Fibroblast of lung (primary cell): ENCODE measurements around the gene LMO1. TPM values are rescaled to one million over a fixed set of nuclear protein-coding genes. Genes with fewer than 3 reads are reported as not detected.
A peak's percentile ranks its signal among the peaks of the same experiment; 100 is the strongest.

Experiments used
- DNase-seq, 2 donors: peaks; one replicate each; pipeline versions ENCODE4 v3.0.0 to v3.0.0-alpha.2; 2010; ENCODE audit warnings: low read depth in 2 of 2
- H2AFZ ChIP-seq: 2 replicates; pipeline ENCODE4 v1.5.1; 2012; ENCODE audit warnings: low read length, control low read depth, inconsistent platforms
- H3K27ac ChIP-seq: 2 replicates; pipeline ENCODE4 v1.5.1; 2011; ENCODE audit warnings: low read length, control low read depth; ENCODE audit not compliant: insufficient read depth
- H3K27me3 ChIP-seq: 2 replicates; pipeline ENCODE4 v1.5.1; 2011; ENCODE audit warnings: mild to moderate bottlenecking, low read length; ENCODE audit not compliant: control insufficient read depth, insufficient read depth
- H3K36me3 ChIP-seq: 2 replicates; pipeline ENCODE4 v1.5.1; 2011; ENCODE audit warnings: low read length; ENCODE audit not compliant: control insufficient read depth, insufficient read depth
- H3K4me1 ChIP-seq: 2 replicates; pipeline ENCODE4 v1.5.1; 2011; ENCODE audit warnings: low read length; ENCODE audit not compliant: control insufficient read depth, insufficient read depth; ENCODE audit errors: extremely low read depth
- H3K4me2 ChIP-seq: 2 replicates; pipeline ENCODE4 v1.5.1; 2011; ENCODE audit warnings: low read length, control low read depth; ENCODE audit not compliant: insufficient read depth; ENCODE audit errors: extremely low read depth
- H3K4me3 ChIP-seq, 4 experiments: fragments of 200-600 bp in 1 of 4; sonication (generic) in 1 of 4; replicated peaks in 1 of 4; 2 replicates each; pipeline ENCODE4 v1.5.1; 2011 to 2016; ENCODE audit warnings: low read length in 4 of 4, low read depth in 3 of 4, mild to moderate bottlenecking in 3 of 4, control low read depth in 2 of 4, inconsistent platforms in 1 of 4, mixed read lengths in 1 of 4; ENCODE audit not compliant: insufficient read depth in 1 of 4; ENCODE audit errors: control extremely low read depth in 1 of 4
- H3K79me2 ChIP-seq: 2 replicates; pipeline ENCODE4 v1.5.1; 2012; ENCODE audit warnings: mild to moderate bottlenecking, low read length, inconsistent platforms; ENCODE audit not compliant: control insufficient read depth, insufficient read depth
- H3K9ac ChIP-seq: 2 replicates; pipeline ENCODE4 v1.5.1; 2011; ENCODE audit warnings: mild to moderate bottlenecking, low read length, control low read depth; ENCODE audit not compliant: insufficient read depth
- H3K9me3 ChIP-seq: 2 replicates; pipeline ENCODE4 v1.5.1; 2012; ENCODE audit warnings: low read depth, low read length; ENCODE audit not compliant: control insufficient read depth, insufficient read depth
- H4K20me1 ChIP-seq: 2 replicates; pipeline ENCODE4 v1.5.1; 2011; ENCODE audit warnings: low read length; ENCODE audit not compliant: control insufficient read depth, insufficient read depth; ENCODE audit errors: extremely low read depth
- EZH2 ChIP-seq: IDR thresholded peaks from 2 replicates; pipeline ENCODE4 v1.5.1; 2012; ENCODE audit warnings: low read length, control low read depth, mild to moderate bottlenecking; ENCODE audit errors: missing control alignments
- polyA plus RNA-seq, 2 donors: library from polyadenylated mRNA; depleted of rRNA in 1 of 2; stranded (reverse) in 1 of 2; unstranded in 1 of 2; fragments of >200 nt; gene quantifications; 2 replicates each; pipeline ENCODE4 v1.2.1, GENCODE V29; 2011 to 2012; ENCODE audit warnings: missing spikeins in 1 of 2
- total RNA-seq: library from RNA; depleted of rRNA; stranded (reverse); fragments of >200 nt; gene quantifications from 2 replicates; pipeline ENCODE4 v1.2.1, GENCODE V29; 2014
- TF ChIP-seq, protein P1 (sequence below), 2 donors: IDR thresholded peaks in 1 of 2; conservative IDR thresholded peaks in 1 of 2; 1 replicate in 1 of 2; 2 replicates in 1 of 2; pipeline ENCODE4 v1.5.1; 2011 to 2012; ENCODE audit warnings: low read length in 2 of 2, control low read depth in 1 of 2, inconsistent platforms in 1 of 2, low read depth in 1 of 2, mild to moderate bottlenecking in 1 of 2

LMO1 gene
- total and polyA plus RNA-seq, 2 donors (not counting 1 experiment from before 2014, with no cell fraction given), result not detected

GRCh38 chr11:8234910-8235309 lies 28.8 kb downstream of the LMO1 start:
- DNase-seq, result no peak
- TF ChIP-seq EZH2, result no peak
- TF ChIP-seq, protein P1, sequence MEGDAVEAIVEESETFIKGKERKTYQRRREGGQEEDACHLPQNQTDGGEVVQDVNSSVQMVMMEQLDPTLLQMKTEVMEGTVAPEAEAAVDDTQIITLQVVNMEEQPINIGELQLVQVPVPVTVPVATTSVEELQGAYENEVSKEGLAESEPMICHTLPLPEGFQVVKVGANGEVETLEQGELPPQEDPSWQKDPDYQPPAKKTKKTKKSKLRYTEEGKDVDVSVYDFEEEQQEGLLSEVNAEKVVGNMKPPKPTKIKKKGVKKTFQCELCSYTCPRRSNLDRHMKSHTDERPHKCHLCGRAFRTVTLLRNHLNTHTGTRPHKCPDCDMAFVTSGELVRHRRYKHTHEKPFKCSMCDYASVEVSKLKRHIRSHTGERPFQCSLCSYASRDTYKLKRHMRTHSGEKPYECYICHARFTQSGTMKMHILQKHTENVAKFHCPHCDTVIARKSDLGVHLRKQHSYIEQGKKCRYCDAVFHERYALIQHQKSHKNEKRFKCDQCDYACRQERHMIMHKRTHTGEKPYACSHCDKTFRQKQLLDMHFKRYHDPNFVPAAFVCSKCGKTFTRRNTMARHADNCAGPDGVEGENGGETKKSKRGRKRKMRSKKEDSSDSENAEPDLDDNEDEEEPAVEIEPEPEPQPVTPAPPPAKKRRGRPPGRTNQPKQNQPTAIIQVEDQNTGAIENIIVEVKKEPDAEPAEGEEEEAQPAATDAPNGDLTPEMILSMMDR (conservative IDR thresholded peaks at IDR 0.05 in 1 of 2, IDR thresholded peaks at IDR 0.05 in 1 of 2; ENCODE audit: low read depth in 1 of 2, low read length in 2 of 2), result no peak

DNA sequence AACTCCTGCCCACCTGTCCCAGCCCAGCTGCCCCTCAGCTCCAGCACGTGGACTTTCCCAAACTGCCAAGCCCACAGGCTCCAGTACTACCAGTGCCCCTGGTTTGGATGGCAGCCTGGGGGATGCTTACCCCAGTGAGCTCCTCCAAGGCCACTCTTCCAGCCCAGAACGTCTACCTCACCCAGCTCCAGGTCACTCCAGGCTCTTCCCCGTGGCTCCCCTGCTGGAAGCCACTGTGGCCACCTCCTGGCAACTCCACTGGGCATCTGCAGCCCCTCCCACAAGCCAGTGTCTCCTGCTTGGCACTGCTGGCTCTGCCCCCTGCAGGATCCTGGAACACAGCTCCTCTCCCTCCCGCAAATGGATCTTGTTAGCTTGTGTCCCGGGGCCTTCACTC lies 29.3 kb downstream of the LMO1 start:
- Histone ChIP-seq H3K4me1 (no peaks in the 10 kb centered on the region), H4K20me1 (no peaks in the 10 kb centered on the region), H3K4me2 (no peak overlapping the region), H3K9ac (no peak overlapping the region), H3K79me2 (no peaks in the 10 kb centered on the region), H3K27me3 (no peaks in the 10 kb centered on the region), H2AFZ (no peak overlapping the region), H3K27ac (no peak overlapping the region), H3K9me3 (no peaks in the 10 kb centered on the region), H3K36me3 (no peaks in the 10 kb centered on the region), H3K4me3 (no peak overlapping the region)
- TF ChIP-seq EZH2, result no peak
- TF ChIP-seq, protein P1 (conservative IDR thresholded peaks at IDR 0.05 in 1 of 2, IDR thresholded peaks at IDR 0.05 in 1 of 2; ENCODE audit: low read depth in 1 of 2, low read length in 2 of 2), result no peak
- DNase-seq, result peak in 1 of 2 donors; percentile 2

More at GRCh38 chr11:8234910-8235309, 28.8 kb downstream of the LMO1 start:
- Histone ChIP-seq H3K4me3 (no peak overlapping the region), H2AFZ (no peak overlapping the region), H3K9me3 (no peaks in the 10 kb centered on the region), H3K9ac (no peak overlapping the region), H3K27me3 (no peaks in the 10 kb centered on the region), H3K4me2 (no peak overlapping the region), H3K27ac (no peak overlapping the region), H3K36me3 (no peaks in the 10 kb centered on the region), H3K4me1 (no peaks in the 10 kb centered on the region), H3K79me2 (no peaks in the 10 kb centered on the region), H4K20me1 (no peaks in the 10 kb centered on the region)

DNA sequence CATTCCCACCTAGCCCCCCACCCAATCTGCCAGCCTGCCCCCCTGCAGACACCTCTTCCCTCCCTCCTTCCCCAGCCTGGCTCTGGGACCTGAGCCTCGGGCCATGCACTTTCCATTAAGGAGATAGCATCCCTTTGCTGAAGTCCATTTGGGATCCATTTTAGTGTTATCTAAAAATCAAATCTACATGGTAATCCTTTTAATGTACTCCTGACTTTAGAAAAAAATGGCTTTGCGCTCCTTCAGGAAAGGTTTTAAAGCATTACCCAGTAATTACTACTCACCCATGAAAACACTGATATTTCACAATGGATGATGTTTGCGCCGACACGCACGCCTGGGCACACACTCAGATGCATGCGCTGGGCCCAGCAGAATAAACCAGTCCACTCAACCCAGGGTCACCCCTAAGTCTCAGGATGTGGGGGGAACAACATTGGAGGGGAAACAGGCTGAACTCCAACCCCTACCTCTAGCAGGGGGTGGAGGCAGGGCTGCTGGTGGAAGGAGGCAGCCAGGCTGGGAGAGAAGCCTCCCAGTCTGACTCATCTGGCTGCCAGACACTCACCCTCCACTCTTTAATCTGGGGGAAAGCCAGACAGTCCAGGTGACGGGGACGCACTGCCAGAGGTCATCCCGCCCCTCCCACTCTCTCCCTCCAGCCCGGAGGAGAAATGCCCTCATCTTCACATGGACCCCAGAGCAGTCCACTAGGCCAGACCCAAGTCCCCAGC lies 29.8 kb downstream of the LMO1 start:
- H3K9me3 ChIP-seq, result no peaks in the 10 kb centered on the region
- H3K4me2 ChIP-seq, result no peak overlapping the region
- no peak overlapping the region for H3K9ac ChIP-seq
- H2AFZ ChIP-seq, result no peak overlapping the region
- H3K4me1 ChIP-seq, result no peaks in the 10 kb centered on the region
- peak in 1 of 2 donors; percentile 74 for DNase-seq
- H3K27me3 ChIP-seq, result no peaks in the 10 kb centered on the region
- no peaks in the 10 kb centered on the region for H4K20me1 ChIP-seq
- H3K27ac ChIP-seq, result no peak overlapping the region
- H3K36me3 ChIP-seq, result no peaks in the 10 kb centered on the region
- no peak for TF ChIP-seq EZH2
- TF ChIP-seq, protein P1 (conservative IDR thresholded peaks at IDR 0.05 in 1 of 2, IDR thresholded peaks at IDR 0.05 in 1 of 2; ENCODE audit: low read depth in 1 of 2, low read length in 2 of 2), result no peak
- no peak overlapping the region for H3K4me3 ChIP-seq
- no peaks in the 10 kb centered on the region for H3K79me2 ChIP-seq
